ENCODE data around the gene MBIP. TPM values are rescaled to one million over a fixed set of nuclear protein-coding genes. Genes with fewer than 3 reads are reported as not detected.
A peak's percentile ranks its signal among the peaks of the same experiment; 100 is the strongest.

The MBIP gene
- polyA plus RNA-seq, 4 donors = 12.9 to 30.8 (median 22.0) TPM

DNA sequence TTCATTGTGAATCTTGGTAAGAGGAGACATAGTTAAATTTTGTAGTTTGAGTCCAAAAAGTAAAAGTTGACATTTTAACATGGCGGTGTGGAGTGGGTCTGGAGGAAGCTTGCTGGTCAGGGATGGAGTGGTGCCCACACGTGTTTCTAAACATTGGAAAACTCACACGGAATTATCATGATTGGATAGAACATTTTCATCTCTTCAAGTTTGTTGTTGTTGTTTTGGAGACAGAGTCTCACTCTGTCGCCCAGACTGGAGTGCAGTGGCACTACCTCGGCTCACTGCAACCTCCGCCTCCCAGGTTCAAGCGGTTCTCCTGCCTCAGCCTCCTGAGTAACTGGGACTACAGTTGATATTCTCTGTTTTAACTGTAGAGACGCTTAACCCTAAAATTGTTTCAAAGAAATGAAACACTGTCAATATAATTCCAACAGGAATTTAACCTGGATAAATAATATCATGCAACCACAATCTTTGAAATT, 502 bp upstream of the MBIP start:
- peaks cover 0 to 5% (median 0%) of the 10 kb centered on the region in 3 donors for H3K4me1 ChIP-seq (ENCODE audit: control insufficient read depth in 3 of 3, insufficient read depth in 2 of 3, low read depth in 1 of 3, low read length in 2 of 3)
- H3K27me3 ChIP-seq (ENCODE audit: control insufficient read depth in 3 of 3, insufficient read depth in 3 of 3, low read length in 3 of 3) = no peaks in the 10 kb centered on the region
- FAIRE-seq (no peak), DNase-seq (no peak)
- no peaks in the 10 kb centered on the region for H3K36me3 ChIP-seq (ENCODE audit: control insufficient read depth in 3 of 3, insufficient read depth in 2 of 3, low read depth in 1 of 3, low read length in 3 of 3)
- 50 to 64% (median 52%) methylated on average over 8 of the region's 8 CpGs for WGBS, 3 donors
- no peaks in the 10 kb centered on the region for H3K9me3 ChIP-seq (ENCODE audit: control insufficient read depth in 2 of 2, insufficient read depth in 1 of 2, low read depth in 1 of 2, low read length in 1 of 2)
- H3K4me3 ChIP-seq (ENCODE audit: low read depth in 1 of 3, low read length in 3 of 3) = peak overlapping the region; percentile 67 to 100 (median 94)
- H3K27ac ChIP-seq (ENCODE audit: low read depth in 1 of 3, low read length in 2 of 3) = peak overlapping the region in 2 of 3 donors; percentile 15 to 43

DNA sequence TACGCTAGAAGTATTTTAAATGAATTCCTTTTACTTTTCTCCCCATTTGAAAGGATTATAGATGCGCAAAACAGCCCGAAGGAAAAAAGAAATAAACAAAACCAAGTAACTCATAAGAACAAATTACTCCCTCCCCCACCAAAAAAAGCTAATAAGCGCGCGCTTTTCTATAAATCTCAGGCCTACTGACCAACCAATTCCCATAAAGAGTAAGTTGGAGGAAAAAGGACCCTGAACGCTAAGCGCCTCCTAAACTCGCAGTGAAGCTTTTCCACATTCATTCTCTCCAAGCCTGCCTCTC, 588 bp downstream of the MBIP start:
- peak overlapping the region; percentile 89 to 94 (median 92) for H3K27ac ChIP-seq (ENCODE audit: low read depth in 1 of 3, low read length in 2 of 3)
- H3K36me3 ChIP-seq (ENCODE audit: control insufficient read depth in 3 of 3, insufficient read depth in 2 of 3, low read depth in 1 of 3, low read length in 3 of 3) = no peaks in the 10 kb centered on the region
- FAIRE-seq (no peak), DNase-seq (no peak)
- H3K4me3 ChIP-seq (ENCODE audit: low read depth in 1 of 3, low read length in 3 of 3) = peak overlapping the region; percentile 67 to 100 (median 94)
- no peaks in the 10 kb centered on the region for H3K9me3 ChIP-seq (ENCODE audit: control insufficient read depth in 2 of 2, insufficient read depth in 1 of 2, low read depth in 1 of 2, low read length in 1 of 2)
- H3K27me3 ChIP-seq (ENCODE audit: control insufficient read depth in 3 of 3, insufficient read depth in 3 of 3, low read length in 3 of 3) = no peaks in the 10 kb centered on the region
- 0 to 2% (median 1%) methylated on average over 9 of the region's 9 CpGs for WGBS, 3 donors
- peaks cover 0 to 5% (median 0%) of the 10 kb centered on the region in 3 donors for H3K4me1 ChIP-seq (ENCODE audit: control insufficient read depth in 3 of 3, insufficient read depth in 2 of 3, low read depth in 1 of 3, low read length in 2 of 3)

DNA sequence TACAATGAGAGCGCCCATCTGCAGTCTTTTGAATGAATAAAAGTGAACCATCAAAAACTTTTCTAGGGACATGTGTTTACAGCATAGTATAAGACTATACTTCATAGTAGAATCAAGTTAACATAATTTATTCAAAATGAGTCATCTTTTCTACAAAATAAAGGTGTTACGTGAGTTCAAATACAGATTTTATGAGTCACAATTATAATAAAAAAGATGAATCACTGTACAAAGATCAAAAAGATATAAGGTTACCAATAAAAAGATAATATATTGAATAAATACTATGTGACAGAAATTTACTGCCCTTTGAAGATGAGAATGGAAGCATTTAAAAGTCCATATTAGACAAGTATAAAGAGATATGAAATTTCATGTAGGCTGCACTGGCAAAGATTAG, 2.8 kb downstream of the MBIP start:
- FAIRE-seq (peak; percentile 80), DNase-seq (peak in 1 of 2 donors; percentile 66)
- H3K9me3 ChIP-seq (ENCODE audit: control insufficient read depth in 2 of 2, insufficient read depth in 1 of 2, low read depth in 1 of 2, low read length in 1 of 2) = no peaks in the 10 kb centered on the region
- H3K4me3 ChIP-seq (ENCODE audit: low read depth in 1 of 3, low read length in 3 of 3) = no peak overlapping the region
- H3K36me3 ChIP-seq (ENCODE audit: control insufficient read depth in 3 of 3, insufficient read depth in 2 of 3, low read depth in 1 of 3, low read length in 3 of 3) = peaks cover 0 to 3% (median 2%) of the 10 kb centered on the region in 3 donors
- H3K4me1 ChIP-seq (ENCODE audit: control insufficient read depth in 3 of 3, insufficient read depth in 2 of 3, low read depth in 1 of 3, low read length in 2 of 3) = peaks cover 0 to 5% (median 0%) of the 10 kb centered on the region in 3 donors
- H3K27ac ChIP-seq (ENCODE audit: low read depth in 1 of 3, low read length in 2 of 3) = no peak overlapping the region
- no peaks in the 10 kb centered on the region for H3K27me3 ChIP-seq (ENCODE audit: control insufficient read depth in 3 of 3, insufficient read depth in 3 of 3, low read length in 3 of 3)
- 48 to 77% (median 66%) methylated on average over 2 of the region's 2 CpGs for WGBS, 3 donors

DNA sequence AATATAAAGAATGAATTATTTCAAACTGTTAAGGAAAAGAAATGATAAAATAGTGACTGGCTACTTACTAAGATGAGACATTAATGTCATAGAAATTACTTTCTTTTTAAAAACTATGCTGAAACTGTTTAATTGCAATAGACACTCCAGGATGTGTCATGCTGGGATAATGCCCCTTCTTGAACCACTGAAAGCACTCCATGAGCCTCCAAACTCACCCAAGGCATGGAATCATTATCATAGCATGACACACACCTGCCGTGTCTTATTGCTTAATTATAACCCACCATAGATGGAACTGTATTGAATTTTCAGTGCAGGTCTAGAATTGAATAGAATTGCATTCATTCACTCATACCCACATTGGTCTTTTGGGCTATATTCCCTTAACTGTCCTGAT, 4.3 kb downstream of the MBIP start:
- DNase-seq (no peak), FAIRE-seq (no peak)
- Histone ChIP-seq H3K27ac (ENCODE audit: low read depth in 1 of 3, low read length in 2 of 3) (no peak overlapping the region), H3K36me3 (ENCODE audit: control insufficient read depth in 3 of 3, insufficient read depth in 2 of 3, low read depth in 1 of 3, low read length in 3 of 3) (peaks cover 0 to 3% (median 2%) of the 10 kb centered on the region in 3 donors), H3K4me3 (ENCODE audit: low read depth in 1 of 3, low read length in 3 of 3) (no peak overlapping the region), H3K27me3 (ENCODE audit: control insufficient read depth in 3 of 3, insufficient read depth in 3 of 3, low read length in 3 of 3) (no peaks in the 10 kb centered on the region), H3K9me3 (ENCODE audit: control insufficient read depth in 2 of 2, insufficient read depth in 1 of 2, low read depth in 1 of 2, low read length in 1 of 2) (no peaks in the 10 kb centered on the region), H3K4me1 (ENCODE audit: control insufficient read depth in 3 of 3, insufficient read depth in 2 of 3, low read depth in 1 of 3, low read length in 2 of 3) (peaks cover 0 to 5% (median 0%) of the 10 kb centered on the region in 3 donors)
- WGBS, 3 donors = 76 to 84% (median 82%) methylated on average over 1 of the region's 1 CpG

DNA sequence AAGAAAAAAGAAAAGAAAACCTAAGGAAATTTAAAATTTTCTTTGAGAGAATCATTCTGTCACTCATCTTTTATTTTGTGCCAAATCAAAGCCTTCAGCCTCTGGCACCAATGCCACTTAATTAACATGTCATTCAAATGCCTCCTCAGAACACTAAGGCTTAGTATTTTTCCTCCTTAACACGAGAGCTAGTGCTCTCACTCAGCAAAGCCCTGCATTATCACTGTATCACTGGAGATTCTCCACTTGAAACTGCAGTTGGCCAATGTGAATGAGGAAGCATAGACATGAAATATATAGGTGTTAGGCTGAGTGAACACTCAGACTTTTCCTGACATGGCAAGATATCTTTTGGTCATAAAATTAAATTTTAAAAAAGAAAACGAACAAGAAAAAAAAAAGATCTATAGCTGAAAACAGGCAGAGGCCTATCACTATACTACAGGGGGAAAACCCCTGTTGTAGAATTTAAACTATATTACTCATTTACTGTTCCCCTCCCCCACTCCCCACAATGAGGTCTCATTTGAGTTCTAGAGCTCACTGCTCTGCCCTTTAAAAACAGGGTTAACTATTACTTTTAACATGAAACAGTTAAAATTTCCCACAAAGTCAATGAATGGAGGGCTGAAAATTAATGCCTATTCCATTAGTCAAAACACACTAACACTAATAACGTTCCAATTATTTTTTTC, 5.1 kb downstream of the MBIP start:
- 57 to 62% (median 59%) methylated on average over 3 of the region's 3 CpGs for WGBS, 3 donors
- FAIRE-seq (no peak), DNase-seq (no peak)
- Histone ChIP-seq H3K27me3 (ENCODE audit: control insufficient read depth in 3 of 3, insufficient read depth in 3 of 3, low read length in 3 of 3) (no peaks in the 10 kb centered on the region), H3K27ac (ENCODE audit: low read depth in 1 of 3, low read length in 2 of 3) (no peak overlapping the region), H3K4me3 (ENCODE audit: low read depth in 1 of 3, low read length in 3 of 3) (no peak overlapping the region), H3K36me3 (ENCODE audit: control insufficient read depth in 3 of 3, insufficient read depth in 2 of 3, low read depth in 1 of 3, low read length in 3 of 3) (peaks cover 2 to 8% (median 4%) of the 10 kb centered on the region in 3 donors), H3K9me3 (ENCODE audit: control insufficient read depth in 2 of 2, insufficient read depth in 1 of 2, low read depth in 1 of 2, low read length in 1 of 2) (no peaks in the 10 kb centered on the region), H3K4me1 (ENCODE audit: control insufficient read depth in 3 of 3, insufficient read depth in 2 of 3, low read depth in 1 of 3, low read length in 2 of 3) (peaks cover 0 to 5% (median 0%) of the 10 kb centered on the region in 3 donors)

DNA sequence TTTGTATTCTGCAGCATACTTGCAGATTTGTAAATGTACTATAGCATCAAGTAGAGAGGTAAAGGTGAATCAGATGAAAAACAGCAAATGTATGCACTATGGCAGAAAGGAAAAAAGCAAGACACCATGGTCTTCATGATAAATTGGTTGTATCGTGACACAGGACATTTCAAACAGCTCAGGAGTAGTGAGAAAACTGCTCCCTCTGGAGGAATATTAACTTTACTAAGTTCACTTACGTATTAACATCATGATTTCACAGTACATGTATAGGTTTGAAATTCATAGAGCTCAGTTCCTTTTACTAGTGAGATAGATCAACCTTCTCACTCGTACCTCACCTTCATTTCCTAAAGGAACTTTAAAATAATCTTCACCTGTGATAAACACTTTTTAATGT, 6.5 kb downstream of the MBIP start:
- Histone ChIP-seq H3K9me3 (ENCODE audit: control insufficient read depth in 2 of 2, insufficient read depth in 1 of 2, low read depth in 1 of 2, low read length in 1 of 2) (no peaks in the 10 kb centered on the region), H3K4me1 (ENCODE audit: control insufficient read depth in 3 of 3, insufficient read depth in 2 of 3, low read depth in 1 of 3, low read length in 2 of 3) (peaks cover 0 to 5% (median 0%) of the 10 kb centered on the region in 3 donors), H3K4me3 (ENCODE audit: low read depth in 1 of 3, low read length in 3 of 3) (no peak overlapping the region), H3K27me3 (ENCODE audit: control insufficient read depth in 3 of 3, insufficient read depth in 3 of 3, low read length in 3 of 3) (no peaks in the 10 kb centered on the region), H3K27ac (ENCODE audit: low read depth in 1 of 3, low read length in 2 of 3) (no peak overlapping the region), H3K36me3 (ENCODE audit: control insufficient read depth in 3 of 3, insufficient read depth in 2 of 3, low read depth in 1 of 3, low read length in 3 of 3) (peaks cover 5 to 10% (median 9%) of the 10 kb centered on the region in 3 donors)
- 88 to 92% (median 91%) methylated on average over 3 of the region's 3 CpGs for WGBS, 3 donors
- DNase-seq = no peak
- FAIRE-seq = no peak

DNA sequence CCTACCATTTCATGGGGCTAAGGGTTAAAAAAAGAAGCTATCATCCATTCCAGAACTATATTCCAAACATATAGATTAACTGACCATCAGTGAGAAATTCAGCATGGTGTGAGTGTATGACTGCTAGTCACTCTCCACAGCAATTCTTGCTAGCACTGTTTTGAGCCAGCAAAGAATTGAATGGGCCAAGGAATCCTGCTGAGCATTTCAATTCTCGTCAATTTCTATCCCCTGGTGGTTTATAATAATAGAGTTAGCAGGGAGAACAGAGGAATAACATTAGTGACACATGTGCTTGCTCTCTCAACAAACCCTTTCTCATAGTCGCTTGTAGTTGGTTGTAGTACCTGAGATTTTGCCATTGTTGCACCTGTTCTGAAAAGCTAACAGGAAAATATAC, 7.2 kb downstream of the MBIP start:
- H3K4me3 ChIP-seq (ENCODE audit: low read depth in 1 of 3, low read length in 3 of 3) = no peak overlapping the region
- no peak overlapping the region for H3K27ac ChIP-seq (ENCODE audit: low read depth in 1 of 3, low read length in 2 of 3)
- no peak for DNase-seq
- H3K36me3 ChIP-seq (ENCODE audit: control insufficient read depth in 3 of 3, insufficient read depth in 2 of 3, low read depth in 1 of 3, low read length in 3 of 3) = peaks cover 5 to 14% (median 9%) of the 10 kb centered on the region in 3 donors
- no peaks in the 10 kb centered on the region for H3K27me3 ChIP-seq (ENCODE audit: control insufficient read depth in 3 of 3, insufficient read depth in 3 of 3, low read length in 3 of 3)
- 91 to 97% (median 96%) methylated on average over 2 of the region's 2 CpGs for WGBS, 3 donors
- H3K9me3 ChIP-seq (ENCODE audit: control insufficient read depth in 2 of 2, insufficient read depth in 1 of 2, low read depth in 1 of 2, low read length in 1 of 2) = no peaks in the 10 kb centered on the region
- FAIRE-seq = no peak
- H3K4me1 ChIP-seq (ENCODE audit: control insufficient read depth in 3 of 3, insufficient read depth in 2 of 3, low read depth in 1 of 3, low read length in 2 of 3) = no peaks in the 10 kb centered on the region

DNA sequence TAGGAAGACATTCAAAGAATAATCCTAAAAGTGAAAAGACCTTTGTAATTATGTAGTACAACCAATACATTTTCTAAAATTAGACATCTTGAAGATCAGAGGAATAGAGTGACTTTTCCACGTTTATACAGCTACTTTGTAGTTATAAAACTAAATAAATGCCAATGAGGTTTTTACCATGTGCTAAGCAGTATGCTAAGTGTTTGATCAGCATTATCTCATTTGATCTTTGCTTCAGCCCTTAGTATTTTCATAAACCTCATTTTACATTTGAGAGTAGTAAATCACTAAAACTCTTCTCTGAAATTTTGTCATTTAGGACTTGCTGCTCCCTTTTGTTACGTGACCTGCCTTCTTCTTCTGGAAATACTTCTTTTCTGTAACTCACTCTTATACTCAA, 13.6 kb downstream of the MBIP start:
- FAIRE-seq = no peak

DNA sequence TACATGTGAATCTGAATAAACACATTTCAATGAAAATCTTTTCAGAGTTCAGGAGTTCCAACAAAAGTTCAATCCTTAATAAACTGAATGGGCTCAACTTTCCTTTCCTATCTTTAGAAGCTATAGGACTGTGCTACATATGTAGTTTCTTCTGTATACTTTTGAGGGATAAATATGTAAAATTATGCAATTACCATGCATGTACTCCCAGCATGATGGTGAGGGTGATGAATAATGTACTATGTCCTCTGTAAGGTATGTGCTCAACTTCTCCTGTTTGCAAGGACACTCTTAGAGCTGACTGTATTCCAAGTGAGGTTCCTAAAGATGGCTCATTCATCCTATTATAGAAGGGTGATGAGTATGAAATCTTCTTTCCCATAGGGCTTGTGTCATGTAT, 15.5 kb downstream of the MBIP start:
- Histone ChIP-seq H3K36me3 (ENCODE audit: control insufficient read depth in 3 of 3, insufficient read depth in 2 of 3, low read depth in 1 of 3, low read length in 3 of 3) (peaks cover 5 to 16% (median 8%) of the 10 kb centered on the region in 3 donors), H3K4me1 (ENCODE audit: control insufficient read depth in 3 of 3, insufficient read depth in 2 of 3, low read depth in 1 of 3, low read length in 2 of 3) (no peaks in the 10 kb centered on the region), H3K27me3 (ENCODE audit: control insufficient read depth in 3 of 3, insufficient read depth in 3 of 3, low read length in 3 of 3) (no peaks in the 10 kb centered on the region), H3K4me3 (ENCODE audit: low read depth in 1 of 3, low read length in 3 of 3) (no peak overlapping the region), H3K27ac (ENCODE audit: low read depth in 1 of 3, low read length in 2 of 3) (no peak overlapping the region), H3K9me3 (ENCODE audit: control insufficient read depth in 2 of 2, insufficient read depth in 1 of 2, low read depth in 1 of 2, low read length in 1 of 2) (no peaks in the 10 kb centered on the region)
- FAIRE-seq = no peak
- no peak for DNase-seq

More for the DNA sequence above, 13.6 kb downstream of the MBIP start:
- 83 to 93% (median 88%) methylated on average over 2 of the region's 2 CpGs for WGBS, 3 donors
- DNase-seq = no peak
- H3K27ac ChIP-seq (ENCODE audit: low read depth in 1 of 3, low read length in 2 of 3) = no peak overlapping the region
- no peaks in the 10 kb centered on the region for H3K4me1 ChIP-seq (ENCODE audit: control insufficient read depth in 3 of 3, insufficient read depth in 2 of 3, low read depth in 1 of 3, low read length in 2 of 3)
- no peak overlapping the region for H3K4me3 ChIP-seq (ENCODE audit: low read depth in 1 of 3, low read length in 3 of 3)
- no peaks in the 10 kb centered on the region for H3K27me3 ChIP-seq (ENCODE audit: control insufficient read depth in 3 of 3, insufficient read depth in 3 of 3, low read length in 3 of 3)
- H3K9me3 ChIP-seq (ENCODE audit: control insufficient read depth in 2 of 2, insufficient read depth in 1 of 2, low read depth in 1 of 2, low read length in 1 of 2) = no peaks in the 10 kb centered on the region
- peaks cover 10 to 17% (median 13%) of the 10 kb centered on the region in 3 donors for H3K36me3 ChIP-seq (ENCODE audit: control insufficient read depth in 3 of 3, insufficient read depth in 2 of 3, low read depth in 1 of 3, low read length in 3 of 3)

Data from small intestine (tissue), 7 donors.